Omental fat pad (tissue), 4 donors: ENCODE results near the gene ELP2. TPM values are rescaled to one million over a fixed set of nuclear protein-coding genes. Genes with fewer than 3 reads are reported as not detected.
"Not testable (repeated sequence)": the region's sequence is repeated elsewhere in the genome, so short reads cannot be mapped to it uniquely, and the experiment has no call there.

ENCODE experiments used
- ATAC-seq: fragments of 150-250 bp; one replicate; pipeline ENCODE4 v1.9.1; 2016; ENCODE audit warnings: mild to moderate bottlenecking, moderate library complexity; ENCODE audit not compliant: low FRiP score
- DNase-seq: peaks from one replicate; pipeline ENCODE4 v3.0.0-alpha.2; 2019; ENCODE audit warnings: low spot score
- CTCF ChIP-seq, 3 donors: fragments of 450-650 bp; IDR thresholded peaks; one replicate each; pipeline ENCODE4 v1.5.1; 2016 to 2017; ENCODE audit warnings: antibody characterized with exemption in 3 of 3, mild to moderate bottlenecking in 3 of 3, moderate library complexity in 2 of 3
- total RNA-seq, 4 donors: library from RNA; depleted of rRNA; stranded (reverse); fragments of >200 nt; gene quantifications; one replicate each; pipeline ENCODE4 v1.1.0, GENCODE V29; 2016

The ELP2 gene
- total RNA-seq, 4 donors from 2014 or later = 43.6 to 62.3 (median 57.7) TPM

GRCh38 chr18:36108196-36108595 lies 21.5 kb upstream of the ELP2 start:
- TF ChIP-seq CTCF (IDR thresholded peaks at IDR 0.05) = no peak
- no peak for DNase-seq
- no peak for ATAC-seq

- DNase-seq = no peak
- ATAC-seq = no peak
- TF ChIP-seq CTCF (IDR thresholded peaks at IDR 0.05) = no peak
Observed at GRCh38 chr18:36108601-36109000, 21.1 kb upstream of the ELP2 start.

GRCh38 chr18:36109737-36110136 lies 20.0 kb upstream of the ELP2 start:
- ATAC-seq (no peak), DNase-seq (no peak)
- no peak for TF ChIP-seq CTCF (IDR thresholded peaks at IDR 0.05)

GRCh38 chr18:36112302-36112701 lies 17.4 kb upstream of the ELP2 start:
- TF ChIP-seq CTCF (IDR thresholded peaks at IDR 0.05) = no peak
- DNase-seq = no peak
- no peak for ATAC-seq

- no peak for TF ChIP-seq CTCF (IDR thresholded peaks at IDR 0.05)
- no peak for ATAC-seq
- no peak for DNase-seq
Observed at GRCh38 chr18:36114251-36114650, 15.4 kb upstream of the ELP2 start.

- no peak for TF ChIP-seq CTCF (IDR thresholded peaks at IDR 0.05)
- ATAC-seq (no peak), DNase-seq (no peak)
Observed at GRCh38 chr18:36114738-36115137, 15.0 kb upstream of the ELP2 start.

- not testable (repeated sequence) for ATAC-seq, DNase-seq
Observed at GRCh38 chr18:36116771-36117170, 12.9 kb upstream of the ELP2 start.

GRCh38 chr18:36120297-36120696 lies 9.4 kb upstream of the ELP2 start:
- DNase-seq (no peak), ATAC-seq (no peak)
- no peak for TF ChIP-seq CTCF (IDR thresholded peaks at IDR 0.05)
